Stimulated activated CD8-positive, alpha-beta memory T cell treated with anti-CD3 and anti-CD28 coated beads, Interleukin-2, amount 100 ng/mL, for 1 hour (primary cell): ENCODE data around the gene MSL3.

ENCODE experiments used
- DNase-seq, 2 donors: peaks; one replicate each; pipeline ENCODE4 v3.0.0-alpha.2; 2020; ENCODE audit warnings: low read depth in 2 of 2

MSL3 gene

GRCh38 chrX:11759172-11759460, 1.1 kb downstream of the MSL3 start:
- no peak for DNase-seq

GRCh38 chrX:11759461-11760311, 1.6 kb downstream of the MSL3 start:
- DNase-seq: peak; percentile 29 to 41

- DNase-seq: no peak
Measured at GRCh38 chrX:11760958-11761357, 2.9 kb downstream of the MSL3 start.

GRCh38 chrX:11764602-11765067, 6.6 kb downstream of the MSL3 start:
- DNase-seq: no peak

- no peak for DNase-seq
Measured at GRCh38 chrX:11765449-11765848, 7.4 kb downstream of the MSL3 start.

- no peak for DNase-seq
Measured at GRCh38 chrX:11766487-11766886, 8.4 kb downstream of the MSL3 start.

GRCh38 chrX:11768039-11768438, 10.0 kb downstream of the MSL3 start:
- no peak for DNase-seq

GRCh38 chrX:11770320-11770719, 12.3 kb downstream of the MSL3 start:
- DNase-seq: peak in 1 of 2 donors; percentile 24

- no peak for DNase-seq
Measured at GRCh38 chrX:11778230-11778629, 20.2 kb downstream of the MSL3 start.

GRCh38 chrX:11781133-11781532, 23.1 kb downstream of the MSL3 start:
- DNase-seq: no peak

GRCh38 chrX:11781734-11782370, 23.8 kb downstream of the MSL3 start:
- no peak for DNase-seq

- DNase-seq: no peak
Measured at GRCh38 chrX:11784543-11784942, 26.5 kb downstream of the MSL3 start.

GRCh38 chrX:11786862-11787261, 28.8 kb downstream of the MSL3 start:
- DNase-seq: no peak

- DNase-seq: peak; percentile 37 to 46
Measured at GRCh38 chrX:11787564-11787963, 29.5 kb downstream of the MSL3 start.

- no peak for DNase-seq
Measured at GRCh38 chrX:11789809-11790208, 31.8 kb downstream of the MSL3 start.

- no peak for DNase-seq
Measured at GRCh38 chrX:11791090-11791489, 33.1 kb downstream of the MSL3 start.

GRCh38 chrX:11791537-11791936, 33.5 kb downstream of the MSL3 start:
- DNase-seq: no peak

- peak; percentile 8 for DNase-seq
Measured at GRCh38 chrX:11792461-11793421, 34.7 kb downstream of the MSL3 start.

- no peak for DNase-seq
Measured at GRCh38 chrX:11793734-11794133, 35.7 kb downstream of the MSL3 start.

GRCh38 chrX:11813341-11813740, 55.3 kb downstream of the MSL3 start:
- no peak for DNase-seq
